GM12878 (cell line): ENCODE data around the gene EFCAB7. TPM values are rescaled to one million over a fixed set of nuclear protein-coding genes. Genes with fewer than 3 reads are reported as not detected.

Experiments
- EP300 ChIP-seq, 2 experiments: fragments of 150-350 bp in 1 of 2; IDR thresholded peaks; 2 replicates each; pipeline ENCODE4 v1.6.1; 2011 to 2012; ENCODE audit warnings: low read depth in 2 of 2, low read length in 2 of 2, borderline replicate concordance in 1 of 2, improper control_type of control experiment in 1 of 2, inconsistent platforms in 1 of 2; ENCODE audit not compliant: control insufficient read depth in 1 of 2
- HDAC2 ChIP-seq: fragments of 200-600 bp; sonication (generic); IDR thresholded peaks from 2 replicates; pipeline ENCODE4 v1.6.1; 2017
- HSF1 ChIP-seq: fragments of 150-350 bp; IDR thresholded peaks from 2 replicates; pipeline ENCODE4 v1.6.1; 2014; ENCODE audit warnings: mild to moderate bottlenecking, low read depth, low read length
- RBBP5 ChIP-seq: fragments of 200-600 bp; sonication (generic); conservative IDR thresholded peaks from 2 replicates; pipeline ENCODE4 v1.6.1; 2016
- SIX5 ChIP-seq: IDR thresholded peaks from 2 replicates; pipeline ENCODE4 v1.6.1; 2011; ENCODE audit warnings: mild to moderate bottlenecking, low read depth, low read length, moderate library complexity; ENCODE audit not compliant: severe bottlenecking
- YBX1 ChIP-seq: fragments of 450-650 bp; IDR thresholded peaks from 2 replicates; pipeline ENCODE4 v1.6.1; 2016; ENCODE audit warnings: antibody characterized with exemption
- ZBTB11 ChIP-seq: fragments of 450-650 bp; formaldehyde crosslinking; IDR thresholded peaks from 2 replicates; pipeline ENCODE4 v1.5.0; 2022; ENCODE audit warnings: mild to moderate bottlenecking, missing genetic modification characterization
- ZBTB40 ChIP-seq: fragments of 450-650 bp; IDR thresholded peaks from 2 replicates; pipeline ENCODE4 v1.6.1; 2016; ENCODE audit warnings: mild to moderate bottlenecking, moderate library complexity, borderline replicate concordance
- ZNF24 ChIP-seq: fragments of 450-650 bp; IDR thresholded peaks from 2 replicates; pipeline ENCODE4 v1.6.1; 2017; ENCODE audit warnings: antibody characterized with exemption, mild to moderate bottlenecking
- polyA plus RNA-seq, 11 experiments: library from polyadenylated mRNA; depleted of rRNA in 4 of 11; unstranded in 6 of 11; stranded (reverse) in 5 of 11; fragments of >200 nt; fragmentation: Nextera tagmentation in 4 of 11; fragmentation: Illumina TruSeq in 1 of 11; extraction: Ambion mirVana in 4 of 11; extraction: Trizol in 1 of 11; gene quantifications; 1 replicate in 1 of 11; 2 replicates in 10 of 11; pipeline versions ENCODE4 v1.2.1 to v1.2.3, GENCODE V29; 2011 to 2016; ENCODE audit warnings: inconsistent platforms in 2 of 11, missing spikeins in 2 of 11, low read depth in 1 of 11
- total RNA-seq, 4 experiments: library from RNA; depleted of rRNA in 3 of 4; stranded (reverse); fragments of >200 nt in 3 of 4; fragmentation: Illumina TruSeq in 1 of 4; extraction: Trizol in 1 of 4; gene quantifications; 2 replicates each; pipeline versions ENCODE4 v1.2.1 to v1.2.3, GENCODE V29; 2013 to 2021

Gene EFCAB7
- total and polyA plus RNA-seq, 10 of the 15 experiments (the other 5 are each of a cell fraction or from before 2014, with no cell fraction given) = 4.4 to 9.8 (median 5.7) TPM

DNA sequence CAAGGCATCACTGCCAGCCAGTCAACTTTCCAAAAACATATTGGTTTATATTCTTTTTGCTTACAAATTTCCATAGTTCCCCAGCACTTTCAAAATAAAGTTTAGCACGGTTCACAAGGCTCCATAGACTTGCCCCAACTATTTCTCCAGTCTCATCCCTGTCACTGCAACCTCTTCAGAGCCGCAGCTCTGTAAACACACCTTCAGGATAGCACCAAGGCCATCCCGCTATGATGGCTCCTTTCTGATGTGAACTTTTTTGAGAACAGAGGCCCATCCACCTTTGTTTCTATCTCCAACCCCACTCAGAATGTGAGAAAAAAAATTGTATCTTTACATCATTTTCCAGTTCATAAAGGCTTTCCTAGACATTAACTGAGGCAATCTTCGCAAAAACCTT, 96.2 kb downstream of the EFCAB7 start (continued):
- TF ChIP-seq ZBTB40 (no peak), EP300 (IDR thresholded peaks at IDR 0.05; ENCODE audit: borderline replicate concordance in 1 of 2, control insufficient read depth in 1 of 2, low read depth in 2 of 2, low read length in 2 of 2) (no peak), HSF1 (no peak), ZBTB11 (CRISPR knock-in tag) (no peak), HDAC2 (no peak), ZNF24 (no peak), YBX1 (no peak), RBBP5 (no peak), SIX5 (no peak)
